KMS-11 (cell line): ENCODE data around the gene BICRA.

Source experiments
- H2AFZ ChIP-seq: fragments of 200-600 bp; sonication (generic); 2 replicates; pipeline ENCODE4 v1.6.1; 2016; ENCODE audit warnings: antibody characterized with exemption, mixed run types, low read depth
- H3K27ac ChIP-seq: fragments of 200-600 bp; sonication (generic); 2 replicates; pipeline ENCODE4 v1.6.1; 2016; ENCODE audit warnings: mild to moderate bottlenecking, mixed run types
- H3K27me3 ChIP-seq: fragments of 200-600 bp; sonication (generic); 2 replicates; pipeline ENCODE4 v1.6.1; 2017; ENCODE audit warnings: mild to moderate bottlenecking, low read depth, mixed run types, moderate library complexity; ENCODE audit not compliant: insufficient read depth
- H3K36me3 ChIP-seq: fragments of 200-600 bp; sonication (generic); 2 replicates; pipeline ENCODE4 v1.6.1; 2017; ENCODE audit warnings: mild to moderate bottlenecking, mixed run types; ENCODE audit not compliant: insufficient read depth
- H3K4me1 ChIP-seq: fragments of 200-600 bp; sonication (generic); 2 replicates; pipeline ENCODE4 v1.6.1; 2016; ENCODE audit warnings: mild to moderate bottlenecking, low read depth, mixed run types; ENCODE audit not compliant: poor library complexity, severe bottlenecking
- H3K4me2 ChIP-seq: fragments of 200-600 bp; sonication (generic); 2 replicates; pipeline ENCODE4 v1.7.0; 2016; ENCODE audit warnings: mild to moderate bottlenecking, mixed run types
- H3K4me3 ChIP-seq: fragments of 200-600 bp; sonication (generic); IDR thresholded peaks from 2 replicates; pipeline ENCODE4 v1.6.1; 2017; ENCODE audit warnings: low read depth, low read length, mixed read lengths; ENCODE audit not compliant: insufficient read depth
- H3K79me2 ChIP-seq: fragments of 200-600 bp; sonication (generic); 2 replicates; pipeline ENCODE4 v1.6.1; 2016; ENCODE audit warnings: low read depth, mixed run types; ENCODE audit not compliant: insufficient read depth
- H3K9ac ChIP-seq: fragments of 200-600 bp; sonication (generic); 2 replicates; pipeline ENCODE4 v1.6.1; 2016; ENCODE audit warnings: mild to moderate bottlenecking, mixed run types
- H4K20me1 ChIP-seq: fragments of 200-600 bp; sonication (generic); 2 replicates; pipeline ENCODE4 v1.6.1; 2016; ENCODE audit warnings: mild to moderate bottlenecking, mixed run types; ENCODE audit not compliant: insufficient read depth
- TF ChIP-seq, protein P1 (sequence below): fragments of 200-600 bp; sonication (generic); conservative IDR thresholded peaks from 2 replicates; pipeline ENCODE4 v1.6.1; 2017; ENCODE audit warnings: low read depth, mild to moderate bottlenecking, antibody characterized with exemption, low read length, moderate library complexity, mixed read lengths

BICRA gene

DNA sequence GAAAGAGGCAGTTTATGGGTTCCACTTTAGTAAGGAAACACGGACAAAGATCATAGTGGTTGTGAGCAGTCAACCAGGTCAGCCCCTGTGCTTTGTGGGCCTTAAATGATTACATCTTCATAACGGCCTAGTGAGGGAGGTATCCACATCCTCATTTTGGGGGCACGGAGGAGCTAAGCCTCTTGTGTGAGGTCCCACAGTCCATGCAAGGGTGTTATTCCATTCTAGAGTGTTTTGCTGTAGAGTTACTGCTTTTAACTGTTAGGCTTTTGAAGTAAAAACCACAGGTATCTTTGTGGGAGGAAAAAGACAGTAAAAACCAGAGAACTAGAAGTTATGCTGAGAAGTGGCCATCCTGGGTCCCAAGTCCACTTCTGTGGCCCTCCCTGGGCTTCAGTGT, 140.4 kb downstream of the BICRA start:
- H2AFZ ChIP-seq = no peak overlapping the region
- H3K4me2 ChIP-seq = no peak overlapping the region
- no peaks in the 10 kb centered on the region for H3K27me3 ChIP-seq
- no peaks in the 10 kb centered on the region for H4K20me1 ChIP-seq
- peaks cover 20% of the 10 kb centered on the region for H3K4me1 ChIP-seq
- no peak overlapping the region for H3K4me3 ChIP-seq
- H3K27ac ChIP-seq = no peak overlapping the region
- TF ChIP-seq, protein P1, sequence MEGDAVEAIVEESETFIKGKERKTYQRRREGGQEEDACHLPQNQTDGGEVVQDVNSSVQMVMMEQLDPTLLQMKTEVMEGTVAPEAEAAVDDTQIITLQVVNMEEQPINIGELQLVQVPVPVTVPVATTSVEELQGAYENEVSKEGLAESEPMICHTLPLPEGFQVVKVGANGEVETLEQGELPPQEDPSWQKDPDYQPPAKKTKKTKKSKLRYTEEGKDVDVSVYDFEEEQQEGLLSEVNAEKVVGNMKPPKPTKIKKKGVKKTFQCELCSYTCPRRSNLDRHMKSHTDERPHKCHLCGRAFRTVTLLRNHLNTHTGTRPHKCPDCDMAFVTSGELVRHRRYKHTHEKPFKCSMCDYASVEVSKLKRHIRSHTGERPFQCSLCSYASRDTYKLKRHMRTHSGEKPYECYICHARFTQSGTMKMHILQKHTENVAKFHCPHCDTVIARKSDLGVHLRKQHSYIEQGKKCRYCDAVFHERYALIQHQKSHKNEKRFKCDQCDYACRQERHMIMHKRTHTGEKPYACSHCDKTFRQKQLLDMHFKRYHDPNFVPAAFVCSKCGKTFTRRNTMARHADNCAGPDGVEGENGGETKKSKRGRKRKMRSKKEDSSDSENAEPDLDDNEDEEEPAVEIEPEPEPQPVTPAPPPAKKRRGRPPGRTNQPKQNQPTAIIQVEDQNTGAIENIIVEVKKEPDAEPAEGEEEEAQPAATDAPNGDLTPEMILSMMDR = no peak
- peaks cover 16% of the 10 kb centered on the region; the same call in 1 of the 2 replicates for H3K36me3 ChIP-seq
- no peak overlapping the region for H3K9ac ChIP-seq
- peaks cover 38% of the 10 kb centered on the region for H3K79me2 ChIP-seq

DNA sequence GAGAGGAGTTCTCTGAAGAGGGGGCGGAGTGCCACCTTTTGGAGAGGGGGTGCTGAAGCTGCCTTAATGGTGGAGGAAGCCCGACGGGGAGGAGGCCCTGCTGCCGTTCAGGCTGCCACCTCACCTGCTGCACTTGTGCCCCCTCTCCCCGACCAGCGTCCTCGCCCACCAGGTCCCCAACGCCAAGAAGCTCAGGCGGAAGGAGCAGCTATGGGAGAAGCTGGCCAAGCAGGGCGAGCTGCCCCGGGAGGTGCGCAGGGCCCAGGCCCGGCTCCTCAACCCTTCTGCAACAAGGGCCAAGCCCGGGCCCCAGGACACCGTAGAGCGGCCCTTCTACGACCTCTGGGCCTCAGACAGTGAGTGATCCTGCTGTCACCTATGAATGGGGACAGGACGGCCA, 141.8 kb downstream of the BICRA start:
- Histone ChIP-seq H4K20me1 (no peaks in the 10 kb centered on the region), H3K79me2 (peaks cover 38% of the 10 kb centered on the region), H3K4me1 (peaks cover 14% of the 10 kb centered on the region), H2AFZ (no peak overlapping the region), H3K27ac (no peak overlapping the region), H3K27me3 (no peaks in the 10 kb centered on the region), H3K4me3 (no peak overlapping the region), H3K4me2 (no peak overlapping the region), H3K9ac (no peak overlapping the region), H3K36me3 (peaks cover 16% of the 10 kb centered on the region; the same call in 1 of the 2 replicates)
- TF ChIP-seq, protein P1 = no peak

DNA sequence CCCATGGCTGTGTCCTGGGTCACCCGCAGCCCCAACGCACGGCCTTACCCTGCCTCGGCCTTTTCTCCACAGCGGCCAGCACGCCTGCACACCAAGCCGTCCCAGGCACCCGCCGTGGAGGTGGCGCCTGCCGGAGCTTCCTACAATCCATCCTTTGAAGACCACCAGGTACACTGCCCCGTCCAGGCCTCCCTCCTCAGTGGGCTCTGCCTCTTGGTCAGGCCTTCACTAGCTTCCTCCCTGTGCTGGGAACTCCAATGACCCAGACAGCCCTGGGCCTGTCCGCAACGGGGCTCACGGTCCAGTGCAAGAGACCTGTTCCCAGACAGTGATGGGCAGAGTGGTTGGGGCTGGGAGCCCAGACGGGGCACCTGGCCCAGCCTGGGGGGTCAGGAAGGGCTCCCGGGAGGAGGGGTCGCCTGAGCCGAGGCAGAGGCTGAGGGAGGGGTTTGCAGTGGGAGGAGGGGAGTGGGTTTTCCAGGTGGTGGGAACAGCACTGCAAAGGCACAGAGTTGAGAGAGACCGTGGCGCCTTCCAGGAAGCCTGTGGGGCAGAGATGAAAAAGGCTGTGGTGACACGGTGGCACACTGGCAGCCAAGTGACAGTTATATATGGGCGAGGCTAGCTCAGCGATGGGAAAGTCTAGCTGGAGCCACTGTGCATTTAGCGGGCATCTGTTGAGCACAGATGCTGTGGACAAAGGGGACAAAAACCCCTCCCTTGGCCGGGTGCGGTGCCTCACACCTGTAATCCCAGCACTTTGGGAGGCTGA, 143.7 kb downstream of the BICRA start:
- H3K4me3 ChIP-seq = no peak overlapping the region
- H3K9ac ChIP-seq = no peak overlapping the region
- no peak overlapping the region for H2AFZ ChIP-seq
- TF ChIP-seq, protein P1 = no peak
- H3K79me2 ChIP-seq = peaks cover 20% of the 10 kb centered on the region; the same call in 1 of the 2 replicates
- H4K20me1 ChIP-seq = no peaks in the 10 kb centered on the region
- peaks cover 25% of the 10 kb centered on the region; the same call in 1 of the 2 replicates for H3K36me3 ChIP-seq
- H3K27me3 ChIP-seq = no peaks in the 10 kb centered on the region
- no peak overlapping the region for H3K27ac ChIP-seq
- H3K4me2 ChIP-seq = no peak overlapping the region
- H3K4me1 ChIP-seq = no peaks in the 10 kb centered on the region
